Brain microvascular endothelial cell (primary cell): Measurements from ENCODE around the gene OR5D14.

Experiments used
- DNase-seq: peaks from one replicate; pipeline ENCODE4 v3.0.0-alpha.2; 2020
- H3K27ac ChIP-seq: fragments of 250-450 bp; sonication (Bioruptor Pico); 2 replicates; pipeline ENCODE4 v1.5.1; 2020; ENCODE audit warnings: mild to moderate bottlenecking, moderate library complexity
- H3K27me3 ChIP-seq: fragments of 250-450 bp; sonication (Bioruptor Pico); replicated peaks from 2 replicates; pipeline ENCODE4 v1.5.1; 2020; ENCODE audit warnings: mild to moderate bottlenecking
- H3K36me3 ChIP-seq: fragments of 250-450 bp; sonication (Bioruptor Pico); replicated peaks from 2 replicates; pipeline ENCODE4 v1.5.1; 2020; ENCODE audit warnings: mild to moderate bottlenecking
- H3K4me3 ChIP-seq: 2 replicates; pipeline ENCODE4 v1.5.1; 2011; ENCODE audit warnings: low read depth, mild to moderate bottlenecking, control low read depth, low read length, moderate library complexity
- CTCF ChIP-seq: IDR thresholded peaks from 2 replicates; pipeline ENCODE4 v1.5.1; 2011; ENCODE audit warnings: low read depth, mild to moderate bottlenecking, moderate library complexity, low read length, control low read depth, inconsistent platforms; ENCODE audit errors: missing control alignments
- in situ Hi-C: cut with HindIII; loops from 2 replicates; pipeline ENCODE4 v1.10.0; 2017; ENCODE audit warnings: low sequenced_read_pairs, low pct_ligation_motif_present

The OR5D14 gene

GRCh38 chr11:55795256-55795655 is at the start of gene OR5D14:
TSS of gene OR5D14 (plus strand) at chr11:55795556. CDS start at chr11:55795556, 0 bp downstream.
- Histone ChIP-seq H3K27ac (no peak within 1 kb of the TSS), H3K36me3 (no peaks in the 10 kb centered on the region), H3K27me3 (no peaks in the 10 kb centered on the region), H3K4me3 (no peak within 1 kb of the TSS)
- DNase-seq: no peak
- in situ Hi-C loops: no loop called here
- no peak for TF ChIP-seq CTCF

GRCh38 chr11:55773138-55773537 is 22.2 kb upstream of the OR5D14 start, which contains the start of gene OR5D13:
TSS of gene OR5D13 (plus strand) at chr11:55773438. CDS start at chr11:55773438, 0 bp downstream.
- DNase-seq: no peak
- in situ Hi-C loops: no loop called here
- Histone ChIP-seq H3K27ac (no peak within 1 kb of the TSS), H3K4me3 (no peak within 1 kb of the TSS), H3K27me3 (no peaks in the 10 kb centered on the region), H3K36me3 (no peaks in the 10 kb centered on the region)
- no peak for TF ChIP-seq CTCF

GRCh38 chr11:55791606-55792005 is 3.8 kb upstream of the OR5D14 start:
- H3K4me3 ChIP-seq: no peak overlapping the region
- H3K27ac ChIP-seq: no peak overlapping the region
- H3K36me3 ChIP-seq: no peaks in the 10 kb centered on the region
- no peaks in the 10 kb centered on the region for H3K27me3 ChIP-seq
- no peak for DNase-seq
- no peak for TF ChIP-seq CTCF
- in situ Hi-C loops: no loop called here

DNA sequence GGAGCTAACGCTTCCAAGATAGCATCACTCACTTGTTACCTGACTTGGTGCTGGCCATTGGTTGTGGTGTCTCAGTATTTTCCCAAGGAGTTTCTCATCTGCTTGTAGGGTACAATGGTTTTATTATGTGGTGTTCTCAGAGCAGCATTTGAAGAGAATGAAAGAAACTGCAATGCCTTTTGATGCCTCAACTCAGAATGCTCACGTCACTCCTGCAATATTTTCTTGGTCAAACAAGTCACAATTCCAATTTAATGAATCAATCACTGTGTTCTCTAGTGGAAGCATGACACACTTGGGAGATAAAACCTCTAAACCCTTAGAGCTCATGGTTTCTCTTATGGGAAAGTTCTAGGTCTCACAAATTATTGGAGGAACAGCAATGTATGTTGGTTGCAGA is 2.0 kb upstream of the OR5D14 start:
- in situ Hi-C loops: no loop called here
- Histone ChIP-seq H3K27ac (no peak overlapping the region), H3K36me3 (no peaks in the 10 kb centered on the region), H3K4me3 (no peak overlapping the region), H3K27me3 (no peaks in the 10 kb centered on the region)
- TF ChIP-seq CTCF: no peak
- DNase-seq: no peak

DNA sequence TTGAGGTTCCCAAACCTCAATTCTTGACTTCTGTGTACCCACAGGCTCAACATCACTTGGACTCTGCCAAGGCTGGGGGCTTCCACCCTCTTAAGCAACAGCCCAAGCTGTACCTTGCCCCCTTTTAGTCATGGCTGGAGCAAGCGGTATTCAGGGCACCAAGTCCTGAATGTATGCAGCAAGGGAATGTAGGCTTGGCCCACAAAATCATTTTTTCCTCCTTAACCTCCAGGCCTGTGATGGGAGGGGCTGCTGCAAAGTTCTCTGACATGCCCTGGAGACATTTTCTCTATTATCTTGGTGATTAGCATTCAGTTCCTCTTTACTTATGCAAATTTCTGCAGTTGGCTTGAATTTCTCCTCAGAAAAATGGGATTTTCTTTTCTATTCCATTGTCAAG is 10.9 kb downstream of the OR5D14 start:
- in situ Hi-C loops: no loop called here
- H3K27me3 ChIP-seq: no peaks in the 10 kb centered on the region
- TF ChIP-seq CTCF: no peak
- no peak overlapping the region for H3K27ac ChIP-seq
- no peak for DNase-seq
- no peaks in the 10 kb centered on the region for H3K36me3 ChIP-seq
- no peak overlapping the region for H3K4me3 ChIP-seq

GRCh38 chr11:55811067-55811466 is 15.7 kb downstream of the OR5D14 start, which contains the start of gene OR5L1:
TSS of gene OR5L1 (plus strand) at chr11:55811367. CDS start at chr11:55811467, 100 bp downstream.
- Histone ChIP-seq H3K4me3 (no peak within 1 kb of the TSS), H3K36me3 (no peaks in the 10 kb centered on the region), H3K27ac (no peak within 1 kb of the TSS), H3K27me3 (no peaks in the 10 kb centered on the region)
- no peak for DNase-seq
- no peak for TF ChIP-seq CTCF
- in situ Hi-C loops: no loop called here
